HG03060 (cell line): ENCODE measurements around the gene HERC5.
"Not testable (repeated sequence)": the region's sequence is repeated elsewhere in the genome, so short reads cannot be mapped to it uniquely, and the experiment has no call there.

Experiments
- ATAC-seq: cut with Tn5 transposase; IDR thresholded peaks from one replicate; pipeline ENCODE4 v1.9.1; 2021; ENCODE audit warnings: low read depth, moderate number of reproducible peaks; ENCODE audit not compliant: unreplicated experiment

The HERC5 gene

DNA sequence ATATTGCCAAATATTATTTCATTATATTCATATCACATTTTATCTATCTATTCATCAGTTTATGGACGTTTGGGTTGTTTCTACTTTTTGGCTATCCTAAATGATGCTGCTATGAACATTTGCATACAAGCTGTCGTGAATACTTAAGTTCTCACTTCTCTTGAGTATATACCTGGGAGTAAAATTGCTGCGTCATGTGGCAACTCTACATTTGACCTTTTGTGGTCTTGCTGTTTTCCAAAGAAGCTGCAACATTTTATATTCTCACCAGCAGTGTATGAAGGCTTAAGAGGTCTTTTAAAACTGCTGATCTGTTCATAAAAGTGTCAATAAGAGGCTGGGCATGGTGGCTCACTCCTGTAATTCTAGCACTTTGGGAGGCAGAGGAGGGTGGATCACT lies 60.9 kb downstream of the HERC5 start:
- ATAC-seq, result no peak

DNA sequence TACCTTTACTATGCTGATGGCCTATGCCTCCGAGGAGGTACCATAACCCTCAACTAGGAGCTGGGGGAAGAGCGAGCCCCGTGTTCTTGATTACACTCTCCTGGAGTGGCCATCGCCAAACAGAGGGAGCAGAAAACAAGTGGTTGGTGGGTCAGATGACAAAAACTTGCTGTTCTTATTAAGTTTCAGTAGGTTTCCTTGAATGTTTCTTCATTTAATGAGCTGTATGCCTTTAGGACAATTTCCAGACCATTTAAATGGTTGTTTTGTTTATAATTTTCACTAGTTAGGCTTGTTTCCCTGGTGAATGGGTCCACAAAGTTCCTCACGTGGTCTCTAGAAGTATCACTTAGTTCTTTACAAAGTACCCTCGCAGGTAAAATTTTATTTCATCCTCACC lies 62.0 kb downstream of the HERC5 start:
- no peak for ATAC-seq

DNA sequence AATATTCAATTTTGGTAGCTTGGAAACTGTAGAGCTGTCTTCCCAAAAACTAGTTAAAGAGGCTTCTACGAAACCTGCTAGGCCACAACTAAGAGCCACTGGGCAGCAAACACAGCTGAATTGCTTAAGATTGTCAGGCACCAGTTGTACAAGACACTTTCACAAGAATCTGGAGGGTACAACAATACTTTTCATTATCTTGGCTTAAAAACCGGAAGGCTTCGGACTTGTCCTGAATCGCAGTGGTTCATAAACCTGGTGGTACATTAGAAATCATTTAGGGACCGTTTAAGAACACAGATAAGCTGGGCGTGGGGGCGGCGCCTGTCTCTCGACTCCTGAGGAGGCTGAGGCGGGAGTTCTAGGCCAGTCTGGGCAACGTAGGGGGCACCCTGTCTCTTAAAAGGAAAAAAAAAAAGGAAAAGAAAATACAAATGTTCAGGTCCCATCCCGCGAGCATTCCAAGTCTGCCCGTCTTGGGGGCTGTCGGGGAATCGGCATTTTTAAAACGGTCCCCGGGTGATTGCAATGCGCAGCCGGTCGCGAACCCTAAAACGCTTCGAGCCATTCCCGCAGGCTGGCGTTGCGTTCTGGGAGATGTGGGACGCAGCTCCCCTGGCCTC lies 65.9 kb downstream of the HERC5 start:
- no peak for ATAC-seq

DNA sequence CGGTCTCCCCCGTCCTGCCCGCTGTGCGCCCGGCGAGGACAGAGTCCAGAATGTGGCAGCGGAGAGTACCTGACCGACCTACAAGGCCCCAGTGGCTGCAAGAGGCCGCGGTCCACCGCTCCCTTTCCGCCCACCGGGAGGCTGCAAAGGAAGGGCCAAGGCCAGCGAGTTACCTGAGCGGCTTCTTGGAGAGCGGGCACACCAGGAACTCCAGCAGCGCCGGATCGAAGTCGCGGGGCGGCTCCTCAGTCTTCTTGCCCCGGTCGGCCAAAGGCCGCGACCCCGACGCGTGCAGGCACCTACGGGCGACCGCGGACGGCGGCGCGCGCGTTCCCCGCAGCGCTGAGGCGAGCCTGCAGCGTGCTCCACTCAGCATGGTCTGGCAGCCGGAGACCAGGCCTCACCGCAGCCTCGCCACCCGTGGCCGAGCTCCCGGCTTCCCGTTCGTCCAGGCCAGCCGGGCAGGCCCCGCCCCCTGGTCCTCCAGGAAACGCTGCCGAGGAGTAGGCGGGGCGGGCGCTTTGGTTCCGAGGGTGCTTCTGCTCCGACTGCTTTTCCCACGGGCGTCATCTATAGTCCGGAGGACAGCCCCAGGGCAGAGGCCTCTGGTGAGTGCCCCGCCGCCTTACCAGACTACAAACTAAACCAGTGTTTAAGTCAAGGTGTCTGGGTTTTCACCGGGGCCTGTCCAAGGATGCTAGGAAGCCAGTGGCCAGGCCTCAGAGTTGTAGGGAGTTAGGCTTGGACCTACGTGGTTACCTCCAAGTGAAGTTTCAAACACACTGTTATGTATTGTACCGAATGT lies 66.6 kb downstream of the HERC5 start, which contains the start of gene PYURF:
Gene PYURF, minus strand, starts transcription at position 452 of the 805 bp plus-strand sequence. Its CDS starts 76 bp downstream, at position 376.
- peak; percentile 54 for ATAC-seq

DNA sequence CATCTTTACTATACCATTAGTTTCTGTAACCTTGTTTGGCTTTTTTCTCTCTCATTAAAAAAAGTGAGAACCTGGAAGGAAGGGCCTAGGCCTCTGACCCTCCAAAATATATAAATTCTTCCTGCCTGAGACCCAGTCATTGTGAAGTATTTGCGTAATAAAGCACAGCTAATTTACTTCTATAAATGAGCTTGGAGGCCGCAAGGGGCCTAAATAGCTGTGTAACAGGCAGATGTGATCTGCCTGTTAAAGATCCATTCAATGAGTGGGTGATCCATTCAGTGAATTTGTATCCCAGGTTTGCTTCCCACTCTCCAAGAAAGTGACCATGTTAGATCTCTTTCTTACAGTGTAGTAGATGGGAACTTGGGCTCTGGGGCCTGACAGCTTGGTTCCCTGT lies 67.3 kb downstream of the HERC5 start:
- ATAC-seq, result no peak

- ATAC-seq, result no peak
These were observed 69.4 kb downstream of the HERC5 start for GRCh38 chr4:88526221-88526815.

GRCh38 chr4:88527787-88528186 lies 70.9 kb downstream of the HERC5 start:
- ATAC-seq, result no peak

DNA sequence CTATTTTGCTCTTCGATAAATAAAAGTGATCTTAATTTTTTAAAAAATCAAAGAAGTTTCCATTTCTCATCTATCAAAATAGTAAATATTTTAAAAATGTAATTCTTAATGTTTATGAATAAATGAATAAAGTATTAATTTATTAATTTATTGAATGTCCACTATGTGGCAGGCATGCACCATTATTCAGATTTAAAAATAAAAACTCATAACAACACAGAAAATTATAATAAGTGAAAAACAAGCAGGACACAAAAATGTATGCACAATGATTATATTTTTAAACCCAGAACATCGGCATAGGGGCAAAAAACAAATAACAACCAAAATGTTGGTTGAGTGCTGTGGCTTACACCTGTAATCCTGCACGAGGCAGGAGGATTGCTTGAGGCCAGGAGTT lies 71.9 kb downstream of the HERC5 start:
- ATAC-seq, result no peak

- ATAC-seq, result no peak
These were observed 74.6 kb downstream of the HERC5 start for GRCh38 chr4:88531549-88531948.

- ATAC-seq, result no peak
These were observed 76.3 kb downstream of the HERC5 start for GRCh38 chr4:88533088-88533790.

DNA sequence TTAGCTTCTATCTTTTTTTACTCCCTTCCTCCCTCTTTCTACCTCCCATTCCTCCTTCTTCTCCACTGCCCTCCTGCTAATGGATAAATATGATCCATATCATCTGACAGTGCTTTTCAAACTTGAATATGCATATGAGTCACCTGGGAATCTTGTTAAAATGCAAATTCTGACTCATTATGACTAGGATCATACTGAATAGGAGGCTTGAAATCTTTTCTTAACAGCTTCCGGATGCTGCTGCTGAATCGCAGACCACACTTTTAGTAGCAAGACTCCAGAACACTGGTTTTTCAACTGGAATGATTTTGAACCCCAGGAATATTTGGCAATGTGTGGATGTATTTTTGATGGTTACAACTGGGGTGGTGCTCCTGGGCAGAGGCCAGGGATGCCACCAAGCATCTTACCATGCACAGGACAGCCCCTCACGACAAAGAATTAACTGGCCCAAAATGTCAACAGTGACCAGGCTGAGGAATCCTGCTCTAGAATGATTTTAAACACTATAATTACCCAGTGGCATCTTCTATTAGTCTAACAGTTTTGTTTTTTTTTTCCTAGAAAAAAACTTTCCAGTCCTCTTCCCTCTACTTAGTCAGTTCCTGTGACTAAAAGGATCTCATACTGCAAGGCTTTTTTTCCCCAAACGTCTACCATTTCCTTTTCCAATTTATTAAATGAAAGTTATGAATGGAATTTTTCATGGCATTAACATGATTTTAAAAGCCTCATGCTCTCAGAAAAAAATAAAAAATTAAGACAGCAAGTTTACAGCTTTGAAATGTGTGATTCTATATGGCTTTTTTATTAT lies 77.2 kb downstream of the HERC5 start:
- no peak for ATAC-seq

GRCh38 chr4:88535090-88535755 lies 78.3 kb downstream of the HERC5 start:
- no peak for ATAC-seq

GRCh38 chr4:88537709-88538108 lies 80.8 kb downstream of the HERC5 start:
- ATAC-seq, result no peak

- not testable (repeated sequence) for ATAC-seq
These were observed 82.6 kb downstream of the HERC5 start for GRCh38 chr4:88539322-88540068.

- ATAC-seq, result no peak
These were observed 92.9 kb downstream of the HERC5 start for GRCh38 chr4:88549815-88550214.
